GM12864 (cell line): Measurements from ENCODE around the gene CD300A.

Source experiments
- DNase-seq: peaks from one replicate; pipeline ENCODE4 v3.0.0-alpha.2; 2011; ENCODE audit warnings: low read depth
- H3K4me3 ChIP-seq: 2 replicates; pipeline ENCODE4 v1.5.1; 2011; ENCODE audit warnings: mild to moderate bottlenecking, low read depth, low read length, control low read depth
- TF ChIP-seq, protein P1 (sequence below): IDR thresholded peaks from 2 replicates; pipeline ENCODE4 v1.5.1; 2011; ENCODE audit warnings: low read depth, mild to moderate bottlenecking, moderate library complexity, low read length, control low read depth, inconsistent platforms; ENCODE audit errors: missing control alignments

The CD300A gene

DNA sequence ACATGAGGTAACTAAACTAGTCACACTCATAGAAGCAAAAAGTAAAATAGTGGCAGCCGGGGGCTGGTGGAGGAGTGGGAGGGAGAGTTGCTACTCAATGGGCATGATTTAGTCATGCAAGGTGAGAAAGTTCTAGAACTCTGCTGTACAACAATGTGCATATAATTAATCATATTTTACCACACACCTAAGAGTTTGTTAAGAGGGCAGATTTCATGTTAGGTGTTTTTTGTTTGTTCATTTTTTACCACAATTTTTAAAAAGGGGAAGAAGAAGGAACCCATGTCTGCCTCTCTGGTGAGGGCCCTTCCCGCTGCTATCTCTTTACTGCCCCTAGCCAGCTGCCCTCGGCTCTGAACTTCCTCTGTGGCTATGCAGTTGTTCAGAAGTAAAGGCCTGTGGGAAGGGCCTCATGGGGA, 53.6 kb downstream of the CD300A start:
- TF ChIP-seq, protein P1, sequence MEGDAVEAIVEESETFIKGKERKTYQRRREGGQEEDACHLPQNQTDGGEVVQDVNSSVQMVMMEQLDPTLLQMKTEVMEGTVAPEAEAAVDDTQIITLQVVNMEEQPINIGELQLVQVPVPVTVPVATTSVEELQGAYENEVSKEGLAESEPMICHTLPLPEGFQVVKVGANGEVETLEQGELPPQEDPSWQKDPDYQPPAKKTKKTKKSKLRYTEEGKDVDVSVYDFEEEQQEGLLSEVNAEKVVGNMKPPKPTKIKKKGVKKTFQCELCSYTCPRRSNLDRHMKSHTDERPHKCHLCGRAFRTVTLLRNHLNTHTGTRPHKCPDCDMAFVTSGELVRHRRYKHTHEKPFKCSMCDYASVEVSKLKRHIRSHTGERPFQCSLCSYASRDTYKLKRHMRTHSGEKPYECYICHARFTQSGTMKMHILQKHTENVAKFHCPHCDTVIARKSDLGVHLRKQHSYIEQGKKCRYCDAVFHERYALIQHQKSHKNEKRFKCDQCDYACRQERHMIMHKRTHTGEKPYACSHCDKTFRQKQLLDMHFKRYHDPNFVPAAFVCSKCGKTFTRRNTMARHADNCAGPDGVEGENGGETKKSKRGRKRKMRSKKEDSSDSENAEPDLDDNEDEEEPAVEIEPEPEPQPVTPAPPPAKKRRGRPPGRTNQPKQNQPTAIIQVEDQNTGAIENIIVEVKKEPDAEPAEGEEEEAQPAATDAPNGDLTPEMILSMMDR: no peak

DNA sequence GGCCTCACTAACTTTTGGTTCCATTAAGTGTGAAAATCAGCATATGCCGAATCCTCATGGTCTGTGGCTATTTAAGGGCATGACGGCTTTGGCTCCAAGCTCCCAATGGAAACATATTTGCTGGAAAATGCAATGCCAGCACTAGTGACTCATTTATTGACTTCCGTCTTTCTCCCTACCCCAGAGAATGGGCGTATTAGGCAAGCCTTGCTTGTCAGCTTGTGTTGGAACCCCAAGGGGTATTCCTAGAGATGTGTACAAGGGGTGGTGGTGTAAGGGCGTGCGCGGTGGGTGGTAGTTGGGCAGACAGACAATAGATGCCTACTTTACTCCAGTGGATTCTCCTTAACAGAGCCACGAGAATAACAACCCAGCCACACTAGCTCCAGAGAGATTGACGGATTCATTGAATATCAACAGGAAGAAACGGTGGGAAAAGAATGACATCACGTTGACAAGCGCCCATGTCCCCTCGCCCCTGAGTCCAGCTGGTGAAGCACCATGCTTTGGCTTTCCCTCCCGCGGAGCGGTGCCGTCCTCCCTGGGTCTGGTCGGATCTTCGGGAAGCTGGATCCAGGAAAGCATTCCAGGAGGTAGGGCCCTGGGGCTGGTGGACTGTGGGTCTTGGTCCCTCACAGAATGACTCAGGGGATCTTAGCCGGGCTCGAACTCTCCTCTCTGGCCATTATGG, 54.5 kb downstream of the CD300A start:
- DNase-seq: no peak
- no peak overlapping the region for H3K4me3 ChIP-seq
- TF ChIP-seq, protein P1: no peak

More for the DNA sequence above, 53.6 kb downstream of the CD300A start:
- H3K4me3 ChIP-seq: no peak overlapping the region
- DNase-seq: no peak

DNA sequence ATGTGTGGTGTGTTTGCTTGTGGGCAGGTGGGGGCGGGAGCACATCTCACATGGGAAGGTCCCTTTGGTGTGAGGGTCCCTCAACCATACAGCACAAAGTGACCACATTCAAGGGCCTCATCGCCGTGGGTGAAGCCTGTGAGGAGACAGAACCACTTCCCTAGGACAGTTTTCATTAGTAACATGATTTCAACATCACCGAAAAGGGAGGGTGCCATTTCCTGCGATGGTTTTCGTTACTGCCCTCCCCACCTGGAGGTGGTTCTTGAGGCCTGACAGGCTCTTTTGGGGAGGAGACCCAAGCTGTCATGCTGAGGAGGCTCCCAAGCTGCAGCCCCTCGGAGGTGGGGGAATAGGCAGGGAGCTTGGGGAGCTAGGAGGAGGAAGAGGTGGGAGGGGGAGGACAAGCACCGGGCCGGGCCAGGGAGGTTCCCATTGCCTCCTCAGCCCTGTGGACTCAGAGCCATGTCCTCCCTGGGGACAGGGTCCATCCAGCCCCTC, 55.3 kb downstream of the CD300A start:
- TF ChIP-seq, protein P1: no peak
- no peak overlapping the region for H3K4me3 ChIP-seq
- no peak for DNase-seq

DNA sequence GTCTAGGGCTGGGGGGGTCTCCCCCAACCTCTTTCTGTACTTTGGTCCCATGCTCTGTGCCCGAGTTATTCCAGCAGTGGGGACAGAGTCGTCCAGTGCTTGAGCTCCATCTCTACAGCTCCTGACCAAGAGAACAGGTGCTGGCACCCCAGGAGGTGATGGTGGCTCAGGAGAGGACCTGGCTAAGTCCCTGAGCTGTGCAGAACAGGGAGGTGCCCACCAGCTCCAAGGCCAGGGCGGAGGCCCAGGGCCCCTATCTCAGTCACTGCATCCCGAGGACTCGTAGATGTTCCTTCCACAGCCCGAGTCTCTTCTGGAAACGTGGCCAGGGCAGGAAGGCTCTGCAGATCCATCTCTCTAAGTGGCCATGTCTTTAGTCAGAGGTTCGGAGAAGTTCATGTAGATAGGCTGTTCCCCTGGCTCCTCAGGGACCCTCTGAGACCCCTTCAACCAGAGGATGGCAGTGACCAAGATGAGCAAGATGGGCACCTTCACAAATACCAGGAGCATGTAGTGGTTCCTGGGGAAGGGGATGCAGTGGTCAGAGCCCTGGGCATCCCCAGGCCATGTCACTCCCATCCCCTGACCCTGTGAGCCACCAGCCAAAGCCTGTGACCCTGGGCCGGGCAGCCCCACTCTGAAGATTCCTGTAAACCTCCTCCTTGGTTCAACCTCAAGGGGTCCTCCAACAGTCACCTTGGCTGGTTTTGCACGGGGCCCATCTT, 56.1 kb downstream of the CD300A start:
- H3K4me3 ChIP-seq: no peak overlapping the region
- TF ChIP-seq, protein P1: no peak
- no peak for DNase-seq

DNA sequence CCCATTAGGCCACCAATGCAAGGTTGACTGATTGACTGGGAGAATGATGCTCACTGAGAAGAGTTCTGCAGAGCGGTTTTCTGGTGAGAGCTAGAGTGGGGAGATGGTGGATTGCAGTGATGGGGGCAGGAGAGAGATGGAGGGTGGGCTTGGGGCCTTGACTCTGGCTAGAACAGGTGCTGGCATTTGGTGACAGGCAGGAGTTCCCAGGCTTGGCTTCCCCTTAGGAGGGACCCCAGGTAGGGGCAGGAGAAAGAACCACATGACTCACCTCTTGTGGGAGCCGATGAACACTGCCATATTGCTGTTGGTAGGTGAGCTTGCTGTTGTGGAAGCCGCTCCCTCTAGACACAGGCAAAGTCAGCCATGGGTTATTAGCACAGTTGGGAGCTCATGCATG, 56.9 kb downstream of the CD300A start:
- no peak for DNase-seq
- TF ChIP-seq, protein P1: no peak
- no peak overlapping the region for H3K4me3 ChIP-seq

DNA sequence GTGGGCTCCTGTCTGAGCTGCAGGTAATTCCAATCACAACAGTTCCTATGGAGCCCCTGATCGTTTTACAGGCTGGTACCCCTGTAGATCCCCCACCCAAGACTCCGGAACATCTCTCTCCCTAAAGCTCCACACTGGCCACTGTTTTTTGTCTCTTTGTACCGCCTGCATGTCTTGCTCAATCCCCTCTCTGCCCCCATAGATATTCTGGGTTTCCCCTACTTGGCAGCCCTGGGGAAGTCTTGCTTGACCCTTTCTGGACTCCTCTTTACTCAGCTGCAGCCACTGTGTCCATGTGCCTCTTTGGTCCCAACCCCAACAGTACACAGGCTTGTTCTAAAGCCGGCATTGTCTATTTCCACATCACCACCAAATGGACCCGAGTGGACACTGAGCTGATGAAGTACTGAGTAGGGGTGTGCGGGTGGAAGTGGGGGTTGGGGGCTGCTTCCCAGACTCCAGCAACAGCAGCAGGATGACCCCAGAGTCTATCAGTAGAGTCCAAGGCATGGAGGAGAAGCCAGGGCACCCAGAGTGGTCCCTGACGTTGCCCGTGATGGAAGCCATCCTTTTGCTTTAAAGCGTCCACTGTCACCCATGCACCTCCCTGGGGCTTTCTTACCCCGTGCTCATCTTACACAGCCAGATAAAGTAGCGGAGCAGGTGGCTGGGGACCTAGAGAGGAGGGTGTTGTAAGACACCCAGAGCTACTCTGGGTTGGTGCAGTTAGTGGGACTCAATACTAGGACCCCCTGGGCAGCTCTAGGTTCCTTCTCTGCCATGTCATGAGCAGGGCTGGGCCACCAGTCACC, 58.4 kb downstream of the CD300A start:
- DNase-seq: no peak
- TF ChIP-seq, protein P1: no peak
- no peak overlapping the region for H3K4me3 ChIP-seq
